GM23338 (cell line): ENCODE data around the gene JKAMP.

Experiments
- CREB1 ChIP-seq: fragments of 250-450 bp; sonication (Bioruptor Pico); IDR thresholded peaks from 2 replicates; pipeline ENCODE4 v1.5.0; 2020; ENCODE audit warnings: low read depth, mild to moderate bottlenecking, moderate library complexity
- CTCF ChIP-seq, 2 experiments: fragments of 200-600 bp in 1 of 2; sonication (generic) in 1 of 2; conservative IDR thresholded peaks; 2 replicates each; pipeline versions ENCODE4 v1.5.1 to v1.6.1; 2016 to 2017; ENCODE audit warnings: antibody characterized with exemption in 2 of 2, low read depth in 2 of 2, mild to moderate bottlenecking in 2 of 2, moderate library complexity in 1 of 2
- ETS1 ChIP-seq: IDR thresholded peaks from 2 replicates; pipeline ENCODE4 v1.6.1; 2016; ENCODE audit warnings: antibody characterized with exemption
- EZH2 ChIP-seq: fragments of 200-600 bp; sonication (generic); IDR thresholded peaks from one replicate; pipeline ENCODE4 v1.8.0; 2017; ENCODE audit warnings: antibody characterized with exemption, mild to moderate bottlenecking, low read depth; ENCODE audit not compliant: unreplicated experiment
- POLR2AphosphoS5 ChIP-seq: IDR thresholded peaks from 2 replicates; pipeline ENCODE4 v1.6.1; 2016; ENCODE audit warnings: antibody characterized with exemption, low read depth
- ZNF114 ChIP-seq: fragments of 250-450 bp; sonication (Bioruptor Pico); IDR thresholded peaks from 2 replicates; pipeline ENCODE4 v1.5.0; 2020; ENCODE audit warnings: mild to moderate bottlenecking, moderate library complexity
- ZNF331 ChIP-seq: fragments of 250-450 bp; sonication (Bioruptor Pico); IDR thresholded peaks from 2 replicates; pipeline ENCODE4 v1.5.0; 2020; ENCODE audit warnings: low read depth, mild to moderate bottlenecking, moderate library complexity

- no peak for TF ChIP-seq CTCF (conservative IDR thresholded peaks at IDR 0.05; ENCODE audit: low read depth in 2 of 2)
- TF ChIP-seq POLR2AphosphoS5: no peak
- no peak for TF ChIP-seq ZNF331 (CRISPR knock-in tag)
- TF ChIP-seq CREB1: no peak
- no peak for TF ChIP-seq ETS1
- TF ChIP-seq EZH2: no peak
- no peak for TF ChIP-seq ZNF114
These were observed 59.6 kb downstream of the JKAMP start for GRCh38 chr14:59543873-59544272.
